CD4-positive, alpha-beta T cell treated with Interleukin-1 beta for 1 hour (primary cell): ENCODE results near the gene SLC35F3.
"Not testable (repeated sequence)": the region's sequence is repeated elsewhere in the genome, so short reads cannot be mapped to it uniquely, and the experiment has no call there.

Source experiments
- DNase-seq, 2 donors: peaks; one replicate each; pipeline ENCODE4 v3.0.0-alpha.2; 2020 to 2022

The SLC35F3 gene

DNA sequence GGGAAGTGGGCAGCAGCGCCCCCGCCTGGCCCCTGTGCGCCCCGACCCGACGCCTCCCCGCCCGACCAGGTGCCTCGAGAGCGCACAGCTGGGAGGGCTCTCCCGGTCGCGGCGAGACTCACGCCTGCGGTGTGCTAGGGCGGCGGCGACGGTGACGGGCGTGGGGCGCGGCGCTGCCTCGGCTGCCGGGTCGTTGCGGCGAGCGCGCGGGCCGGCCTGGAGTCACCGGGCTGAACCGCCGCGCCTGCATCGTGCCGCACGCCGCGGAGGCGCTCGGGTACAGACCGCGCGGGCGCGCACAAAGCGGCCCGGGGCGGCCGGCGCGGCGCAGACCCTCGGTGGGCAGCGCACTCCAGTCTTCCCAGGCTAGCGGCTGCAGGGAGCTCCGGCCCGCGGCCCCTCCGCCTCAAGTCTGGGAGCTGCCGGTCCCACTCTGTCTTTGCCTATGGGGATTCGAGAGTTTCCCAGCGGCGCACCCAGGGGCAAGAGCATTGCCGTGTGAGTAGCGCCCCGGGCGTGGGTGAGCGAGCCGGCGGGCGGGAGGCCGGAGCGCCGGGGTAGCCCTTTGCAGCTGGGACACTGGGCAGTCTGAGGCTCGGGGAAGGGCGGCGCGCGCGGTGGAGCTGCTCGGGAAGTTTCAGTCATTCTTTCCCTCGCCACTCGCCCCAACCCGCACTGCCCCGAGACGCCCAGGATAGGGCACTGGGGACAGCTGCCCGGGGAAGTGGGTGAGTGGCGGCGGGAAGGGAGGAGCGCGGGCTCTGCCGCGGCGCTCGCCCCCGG is at the start of gene SLC35F3:
Gene SLC35F3 (plus strand): TSS at position 44 of the 783 bp plus-strand sequence.
- DNase-seq, result no peak

GRCh38 chr1:233859446-233859845 is 45.0 kb upstream of the SLC35F3 start:
- DNase-seq, result no peak

- DNase-seq, result no peak
Measured at GRCh38 chr1:233863901-233864545, 40.5 kb upstream of the SLC35F3 start.

GRCh38 chr1:233864578-233864977 is 39.9 kb upstream of the SLC35F3 start:
- no peak for DNase-seq

DNA sequence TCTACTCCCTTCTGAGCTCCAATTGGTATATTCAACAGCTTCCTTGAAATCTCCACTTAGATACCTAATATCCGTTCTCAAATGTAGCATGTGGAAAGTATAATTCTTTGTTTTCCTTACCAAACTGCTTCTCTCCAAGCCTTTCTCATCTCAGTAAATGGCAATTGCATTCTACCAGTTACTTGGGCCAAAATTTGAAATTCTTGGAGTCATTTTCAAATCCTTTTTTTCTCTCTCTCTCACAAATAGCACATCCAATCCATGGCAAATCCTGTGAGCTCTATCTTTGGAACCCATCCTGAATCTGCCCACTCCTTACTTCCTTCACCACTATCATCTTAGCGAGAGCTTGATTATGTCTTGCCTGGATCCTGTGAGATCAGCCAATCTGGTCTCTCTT is 39.3 kb upstream of the SLC35F3 start:
- no peak for DNase-seq

DNA sequence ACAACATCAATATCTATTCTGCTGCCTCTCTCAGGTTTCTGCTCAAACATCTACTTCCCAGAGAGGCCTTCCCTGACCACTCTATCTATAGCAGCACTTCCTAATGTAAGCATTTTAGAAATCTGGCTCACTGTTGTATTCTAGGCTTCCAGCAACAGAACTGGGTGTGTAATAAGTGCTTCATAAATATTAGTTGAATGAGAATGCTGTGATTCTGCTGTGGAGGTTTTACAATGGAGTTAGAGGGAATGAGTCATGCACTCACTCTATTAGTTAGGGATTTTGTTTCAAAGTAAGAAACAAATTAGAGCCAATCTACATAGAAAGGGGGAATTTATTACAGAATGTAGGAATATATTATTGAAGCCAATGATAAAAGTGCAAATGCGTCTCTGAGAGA is 38.6 kb upstream of the SLC35F3 start:
- DNase-seq, result no peak

DNA sequence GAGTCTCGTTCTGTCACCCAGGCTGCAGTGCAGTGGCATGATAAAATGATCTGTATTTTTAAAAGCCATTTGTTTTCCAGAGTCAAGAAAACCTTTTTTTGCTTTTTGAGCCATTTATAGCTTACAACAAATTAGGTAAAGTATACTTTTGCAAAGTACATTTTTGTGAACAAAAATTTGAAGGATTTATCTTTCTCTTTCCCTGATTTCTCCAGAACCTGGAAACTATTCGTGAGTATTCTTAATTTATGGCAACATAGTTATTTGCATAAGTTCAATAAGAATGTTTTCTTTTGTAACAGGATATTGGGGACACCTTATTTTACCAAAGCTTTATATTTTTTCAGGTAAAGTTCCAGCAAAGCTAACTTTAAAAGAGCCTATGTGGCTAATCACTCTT is 37.4 kb upstream of the SLC35F3 start:
- DNase-seq, result no peak

- DNase-seq, result no peak
Measured at GRCh38 chr1:233868461-233868860, 36.0 kb upstream of the SLC35F3 start.

GRCh38 chr1:233869680-233870079 is 34.8 kb upstream of the SLC35F3 start:
- no peak for DNase-seq

DNA sequence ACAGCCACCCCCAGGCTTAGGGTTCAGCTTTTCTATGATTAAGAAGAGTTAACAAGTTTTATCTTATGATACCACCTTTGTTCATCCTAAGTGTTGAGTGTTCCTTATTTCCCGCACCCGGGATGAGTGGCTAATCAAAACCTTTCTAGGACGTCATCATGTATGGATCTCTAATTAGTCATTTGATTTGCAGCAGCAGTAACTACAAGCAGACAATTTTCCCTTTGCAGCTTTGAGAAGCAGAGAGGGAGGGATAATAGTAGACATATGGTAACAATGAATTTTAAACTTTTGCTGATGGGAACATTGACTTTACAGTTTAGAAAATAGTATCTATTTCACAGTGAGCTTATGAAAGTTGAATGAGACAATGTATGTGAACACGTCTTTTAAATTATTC is 30.8 kb upstream of the SLC35F3 start:
- DNase-seq, result no peak

DNA sequence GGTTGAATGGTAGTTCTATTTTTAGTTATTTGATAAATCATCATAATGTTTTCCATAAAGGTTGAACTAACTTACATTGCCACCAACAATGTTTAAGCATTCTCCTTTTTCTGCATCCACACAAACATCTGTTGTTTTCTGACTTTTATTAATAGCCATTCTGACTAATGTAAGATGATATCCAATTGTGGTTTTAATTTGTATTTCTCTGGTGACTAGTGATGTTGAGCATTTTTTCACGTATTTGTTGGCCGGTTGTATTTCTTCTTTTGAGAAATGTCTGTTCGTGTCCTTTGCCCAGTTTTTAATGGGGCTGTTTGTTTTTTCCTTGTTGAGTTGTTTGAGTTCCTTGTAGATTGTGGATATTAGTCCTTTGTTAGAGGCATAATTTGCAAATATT is 24.6 kb upstream of the SLC35F3 start:
- no peak for DNase-seq

- DNase-seq, result no peak
Measured at GRCh38 chr1:233883671-233884070, 20.8 kb upstream of the SLC35F3 start.

DNA sequence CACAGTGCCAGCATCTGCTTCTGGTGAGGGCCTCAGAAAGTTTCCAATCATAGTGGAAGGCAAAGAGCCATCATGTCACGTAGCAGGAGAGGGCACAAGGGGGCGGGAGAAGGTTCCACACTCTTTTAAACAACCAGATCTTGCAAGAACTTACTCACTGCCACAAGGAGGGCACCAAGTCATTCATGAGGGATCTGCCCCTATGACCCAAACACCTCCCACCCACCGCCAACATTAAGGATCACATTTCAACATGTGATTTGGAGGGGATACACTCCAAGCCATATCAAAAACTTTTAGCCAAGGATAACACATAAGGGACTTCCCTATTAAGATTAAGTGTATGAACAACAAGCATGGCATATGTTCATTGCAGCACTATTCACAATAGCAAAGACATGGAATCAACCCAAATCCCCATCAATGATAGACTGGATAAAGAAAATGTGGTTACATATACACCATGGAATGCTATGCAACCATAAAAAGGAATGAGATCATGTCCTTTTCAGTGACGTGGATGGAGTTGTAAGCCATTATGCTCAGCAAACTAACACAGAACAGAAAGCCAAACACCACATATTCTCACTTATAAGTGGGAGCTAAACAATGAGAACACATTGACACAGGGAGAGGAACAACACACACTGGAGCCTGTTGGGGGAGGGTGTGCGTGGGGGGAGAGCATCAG is 19.9 kb upstream of the SLC35F3 start:
- no peak for DNase-seq

GRCh38 chr1:233885196-233885920 is 19.1 kb upstream of the SLC35F3 start:
- no peak for DNase-seq

GRCh38 chr1:233891151-233891550 is 13.3 kb upstream of the SLC35F3 start:
- not testable (repeated sequence) for DNase-seq

DNA sequence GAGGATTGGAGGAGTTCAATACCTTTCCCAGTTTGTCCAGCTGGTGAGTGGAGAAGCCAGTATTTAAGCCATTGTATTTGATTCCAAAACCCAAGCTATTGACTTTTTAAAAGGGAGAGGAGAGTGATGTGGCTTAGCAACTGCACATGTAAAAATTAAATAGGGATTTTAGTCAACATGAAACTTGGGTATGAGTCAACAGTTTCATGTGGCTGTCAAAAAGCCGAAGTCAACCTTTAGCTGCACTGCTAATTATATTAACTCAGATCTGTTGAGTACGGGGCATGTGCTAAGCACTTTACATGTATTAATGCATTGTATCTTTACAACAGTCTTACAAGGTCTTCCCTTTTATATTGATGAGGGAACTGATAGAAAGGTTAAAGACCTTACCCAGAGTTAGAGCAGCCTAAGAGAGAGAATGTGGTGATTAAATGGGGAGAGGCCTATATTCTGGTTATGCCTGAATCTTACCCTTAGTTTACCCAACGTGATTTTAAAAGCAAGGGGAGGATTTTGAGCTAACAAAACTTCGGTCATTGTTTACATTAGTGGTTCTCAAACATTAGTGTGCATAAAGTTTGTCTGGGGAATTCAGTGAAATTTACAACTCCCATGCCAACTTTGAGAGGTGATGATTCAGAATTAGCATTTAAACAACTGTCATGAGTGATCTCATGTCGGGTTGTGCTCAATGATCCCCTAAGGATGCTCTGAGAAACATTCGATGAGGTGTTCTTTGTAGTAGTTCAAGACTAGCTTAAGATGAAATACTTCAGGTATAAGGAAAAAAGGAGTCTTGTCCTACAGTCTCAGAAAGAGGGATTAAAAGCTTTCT is 6.9 kb upstream of the SLC35F3 start:
- DNase-seq, result no peak

- no peak for DNase-seq
Measured at GRCh38 chr1:233901495-233901894, 3.0 kb upstream of the SLC35F3 start.

DNA sequence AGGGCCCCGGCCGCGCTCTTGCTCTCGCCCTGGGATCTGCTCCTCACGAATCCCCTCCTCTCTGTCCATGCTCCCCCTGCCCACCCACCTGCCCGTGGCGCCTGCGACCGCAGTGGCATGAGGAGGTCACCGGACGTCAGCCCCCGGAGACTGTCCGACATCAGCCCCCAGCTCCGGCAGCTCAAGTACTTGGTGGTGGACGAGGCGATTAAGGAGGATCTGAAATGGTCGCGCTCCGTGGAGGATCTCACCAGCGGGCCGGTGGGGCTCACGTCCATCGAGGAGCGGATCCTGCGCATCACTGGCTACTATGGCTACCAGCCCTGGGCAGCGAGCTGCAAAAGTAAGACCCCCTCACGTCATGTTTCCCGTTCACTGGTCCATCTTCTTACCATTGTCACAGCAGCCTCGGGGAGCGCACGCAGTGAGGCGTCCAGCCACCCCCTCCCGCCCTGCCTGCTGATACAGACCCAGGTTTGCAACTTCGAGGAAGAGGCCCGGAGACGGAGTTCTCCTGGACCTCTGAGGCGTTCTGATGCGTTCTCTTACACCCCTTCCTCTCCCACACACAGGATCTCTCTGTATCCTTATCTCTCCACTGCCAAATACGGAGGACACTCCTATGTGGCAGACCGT is 1.1 kb downstream of the SLC35F3 start:
- DNase-seq, result no peak

DNA sequence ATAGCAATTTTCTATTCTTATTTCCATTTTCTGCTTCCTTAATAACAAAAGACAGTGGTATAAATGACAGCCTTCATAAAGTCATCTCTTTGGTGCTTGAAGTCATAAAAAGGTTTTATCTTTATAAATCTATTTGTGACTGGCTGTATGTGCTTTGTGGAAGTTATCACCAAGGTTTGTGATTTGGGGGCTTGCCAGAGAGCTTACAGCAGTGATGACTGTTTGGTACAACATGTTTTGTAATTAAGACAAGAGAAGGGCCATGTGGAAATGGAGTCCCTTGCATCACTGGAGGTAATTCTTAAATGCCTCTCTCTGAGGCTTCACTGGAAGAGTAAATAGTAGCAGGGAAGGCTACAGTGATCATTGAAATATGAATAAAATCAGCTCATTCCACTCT is 2.7 kb downstream of the SLC35F3 start:
- DNase-seq, result no peak

- no peak for DNase-seq
Measured at GRCh38 chr1:233908092-233908491, 3.6 kb downstream of the SLC35F3 start.

DNA sequence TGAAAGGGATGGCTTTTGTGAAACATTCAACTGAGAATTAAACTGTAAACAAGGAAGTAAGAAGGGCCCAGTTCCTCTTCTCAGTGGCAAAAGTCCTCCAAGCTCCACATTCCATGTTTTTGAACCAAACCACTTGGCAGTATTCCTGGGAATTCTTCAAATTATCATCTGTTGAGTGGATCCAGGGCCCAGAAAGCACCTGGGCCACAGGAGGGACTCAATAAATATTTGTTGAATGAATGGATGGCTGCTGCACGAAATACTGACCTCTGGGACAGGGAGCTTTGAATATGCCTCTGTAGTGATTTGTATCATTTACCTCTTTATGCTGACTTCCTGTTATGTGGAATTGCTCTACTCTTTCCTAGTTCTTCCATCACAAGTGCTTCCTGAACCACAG is 4.7 kb downstream of the SLC35F3 start:
- no peak for DNase-seq

DNA sequence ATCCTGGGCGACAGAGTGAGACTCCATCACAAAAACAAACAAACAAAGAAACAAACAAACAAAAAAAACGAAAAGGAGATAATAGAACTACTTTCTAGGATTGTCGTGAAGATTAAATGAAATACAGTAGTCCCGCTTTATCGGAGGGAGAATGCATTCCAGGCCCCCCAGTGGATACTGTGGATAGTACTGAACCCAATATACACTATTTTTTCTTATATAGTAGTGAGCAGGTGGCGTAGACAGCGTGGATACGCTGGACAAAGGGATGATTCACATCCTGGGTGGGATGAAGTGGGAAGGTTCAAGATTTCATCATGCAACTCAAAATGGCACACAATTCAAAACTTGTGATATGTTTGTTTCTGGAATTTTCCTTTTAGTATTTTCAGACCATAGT is 8.0 kb downstream of the SLC35F3 start:
- no peak for DNase-seq
